ENCODE measurements around the gene CAMK4. TPM values are rescaled to one million over a fixed set of nuclear protein-coding genes. Genes with fewer than 3 reads are reported as not detected.

CAMK4 gene
- total and polyA plus RNA-seq, 2 of the 8 experiments (the other 6 are each of a cell fraction or from before 2014, with no cell fraction given) = 1.8 to 8.3 TPM

GRCh38 chr5:111387361-111387760, 163.2 kb downstream of the CAMK4 start:
- no peaks in the 10 kb centered on the region for H3K4me1 ChIP-seq (replicated peaks in 1 of 4; ENCODE audit: control insufficient read depth in 3 of 4, insufficient read depth in 4 of 4, low read length in 3 of 4)
- TF ChIP-seq HDAC6 (IDR thresholded peaks at IDR 0.05; ENCODE audit: low read depth, low read length) (no peak), ATF2 (IDR thresholded peaks at IDR 0.05; ENCODE audit: low read length) (no peak), BACH1 (IDR thresholded peaks at IDR 0.05; ENCODE audit: low read length) (no peak), RXRA (IDR thresholded peaks at IDR 0.05; ENCODE audit: insufficient read depth, low read depth, low read length) (no peak), RBBP5 (IDR thresholded peaks at IDR 0.05; ENCODE audit: borderline replicate concordance, low read depth, low read length) (no peak)

More at GRCh38 chr5:111387361-111387760, 163.2 kb downstream of the CAMK4 start:
- no peak overlapping the region for H2BK120ac ChIP-seq (replicated peaks; ENCODE audit: low read depth, low read length)
- no peak for FAIRE-seq
- no peak overlapping the region for H3K27ac ChIP-seq (ENCODE audit: low read depth, low read length)
- no peak overlapping the region for H3K23ac ChIP-seq (ENCODE audit: insufficient read length)
- no peaks in the 10 kb centered on the region for H3K27me3 ChIP-seq (replicated peaks in 1 of 4; ENCODE audit: control insufficient read depth in 3 of 4, extremely low read depth in 1 of 4, insufficient read depth in 3 of 4, low read length in 3 of 4)
- H2BK5ac ChIP-seq (ENCODE audit: low read depth, low read length) = no peak overlapping the region
- no peaks in the 10 kb centered on the region for H3K23me2 ChIP-seq (ENCODE audit: low read depth, low read length)
- H2AK5ac ChIP-seq (ENCODE audit: low read depth, low read length) = no peak overlapping the region
- no peak for DNase-seq (ENCODE audit: low read depth in 1 of 2, low spot score in 2 of 2)
- no peak overlapping the region for H2BK15ac ChIP-seq (ENCODE audit: low read length)
- no peak overlapping the region for H4K8ac ChIP-seq (ENCODE audit: extremely low read depth, insufficient read depth, low read length)
- H4K20me1 ChIP-seq (replicated peaks in 1 of 2; ENCODE audit: control insufficient read depth in 1 of 2, insufficient read depth in 2 of 2, low read length in 2 of 2) = no peaks in the 10 kb centered on the region
- ChIA-PET POLR2A (ENCODE audit: partially characterized antibody) (no interaction called here), CTCF (ENCODE audit: partially characterized antibody) (interaction anchor here (1.0 to 1.6 kb wide), 6 partner anchors 9 to 109 kb away, joined by 3 to 7 read pairs (median 3); no protein-coding TSS in a partner anchor)
- no peak overlapping the region for H3K18ac ChIP-seq (ENCODE audit: extremely low read depth, low read length)
- H3K79me1 ChIP-seq (ENCODE audit: low read depth, low read length) = no peaks in the 10 kb centered on the region
- H3K4me3 ChIP-seq (ENCODE audit: extremely low read depth in 1 of 4, insufficient read depth in 2 of 4, low read depth in 3 of 4, low read length in 4 of 4) = no peak overlapping the region
- no peak overlapping the region for H2BK20ac ChIP-seq (ENCODE audit: low read length)
- no peaks in the 10 kb centered on the region for H3K9me3 ChIP-seq (ENCODE audit: insufficient read depth in 2 of 2, low read depth in 1 of 2, low read length in 1 of 2)
- WGBS, 2 experiments (ENCODE audit: extremely low coverage in 1 of 2, insufficient coverage in 1 of 2, insufficient read length in 1 of 2, insufficient replicate concordance in 2 of 2, low coverage in 1 of 2, low lambda C conversion rate in 2 of 2, missing lambda C conversion rate in 1 of 2) = 71% methylated on average over 1 of the region's 1 CpG; no CpG with 5 or more reads in 1 of the 2 experiments
- no peak overlapping the region for H3K9ac ChIP-seq (replicated peaks in 1 of 4; ENCODE audit: extremely low read depth in 1 of 4, low read depth in 3 of 4, low read length in 3 of 4)
- no peak overlapping the region for H4K91ac ChIP-seq (replicated peaks; ENCODE audit: insufficient read length, low read length)
- H3K4me2 ChIP-seq (ENCODE audit: insufficient read depth in 1 of 2, low read depth in 2 of 2, low read length in 2 of 2) = no peak overlapping the region
- H2BK12ac ChIP-seq (ENCODE audit: low read depth, low read length) = no peak overlapping the region
- no peak overlapping the region for H3K14ac ChIP-seq (ENCODE audit: insufficient read length)
- no peak overlapping the region for H2AFZ ChIP-seq (ENCODE audit: low read length)
- no peak overlapping the region for H3K56ac ChIP-seq (replicated peaks; ENCODE audit: insufficient read length, low read depth, low read length)
- H4K5ac ChIP-seq (ENCODE audit: insufficient read length, low read depth, low read length) = no peak overlapping the region
- no peak overlapping the region for H3K4ac ChIP-seq (replicated peaks; ENCODE audit: insufficient read length, low read depth, low read length)
- no peaks in the 10 kb centered on the region for H3K79me2 ChIP-seq (ENCODE audit: control insufficient read depth in 1 of 2, insufficient read depth in 2 of 2, low read length in 2 of 2)
- no peaks in the 10 kb centered on the region for H3K36me3 ChIP-seq (ENCODE audit: control insufficient read depth in 2 of 4, insufficient read depth in 4 of 4, low read length in 3 of 4)

Measured in H1 (cell line).